ENCODE results near the gene MAP4K2. TPM values are rescaled to one million over a fixed set of nuclear protein-coding genes. Genes with fewer than 3 reads are reported as not detected.

MAP4K2 gene
- total RNA-seq, 1 donor from 2014 or later = 202 TPM

- H3K4me1 Mint-ChIP-seq (ENCODE audit: unreplicated experiment) = peaks cover 35% of the 10 kb centered on the region
- H3K9me3 Mint-ChIP-seq (ENCODE audit: unreplicated experiment) = no peaks in the 10 kb centered on the region
- peaks cover 31% of the 10 kb centered on the region for H3K36me3 Mint-ChIP-seq (ENCODE audit: low read depth, unreplicated experiment)
- peak within 1 kb of the TSS; percentile 99 for H3K27ac Mint-ChIP-seq (ENCODE audit: unreplicated experiment)
- peak; percentile 98 for DNase-seq (ENCODE audit: low spot score)
- TF ChIP-seq CTCF (IDR thresholded peaks at IDR 0.05; ENCODE audit: unreplicated experiment) = peak; percentile 11
- peak within 1 kb of the TSS; percentile 98 for H3K4me3 Mint-ChIP-seq (ENCODE audit: unreplicated experiment)
- H3K27me3 Mint-ChIP-seq (ENCODE audit: unreplicated experiment) = peaks cover 13% of the 10 kb centered on the region
Observed at GRCh38 chr11:64778473-64779298, 24.3 kb downstream of the MAP4K2 start, which contains the start of gene SF1. TSS of gene SF1 (minus strand) at chr11:64778542. CDS start at chr11:64778392, 150 bp downstream.

GRCh38 chr11:64778223-64778472 is 24.9 kb downstream of the MAP4K2 start:
- Mint-ChIP-seq H3K36me3 (ENCODE audit: low read depth, unreplicated experiment) (peaks cover 37% of the 10 kb centered on the region), H3K4me3 (ENCODE audit: unreplicated experiment) (no peak overlapping the region), H3K9me3 (ENCODE audit: unreplicated experiment) (no peaks in the 10 kb centered on the region), H3K4me1 (ENCODE audit: unreplicated experiment) (peaks cover 38% of the 10 kb centered on the region), H3K27ac (ENCODE audit: unreplicated experiment) (no peak overlapping the region), H3K27me3 (ENCODE audit: unreplicated experiment) (peaks cover 13% of the 10 kb centered on the region)
- no peak for TF ChIP-seq CTCF (IDR thresholded peaks at IDR 0.05; ENCODE audit: unreplicated experiment)
- DNase-seq (ENCODE audit: low spot score) = no peak

- Mint-ChIP-seq H3K9me3 (ENCODE audit: unreplicated experiment) (no peaks in the 10 kb centered on the region), H3K27me3 (ENCODE audit: unreplicated experiment) (peaks cover 13% of the 10 kb centered on the region), H3K36me3 (ENCODE audit: low read depth, unreplicated experiment) (peaks cover 42% of the 10 kb centered on the region), H3K27ac (ENCODE audit: unreplicated experiment) (peak overlapping the region; percentile 49), H3K4me1 (ENCODE audit: unreplicated experiment) (peaks cover 44% of the 10 kb centered on the region), H3K4me3 (ENCODE audit: unreplicated experiment) (peak overlapping the region; percentile 98)
- no peak for TF ChIP-seq CTCF (IDR thresholded peaks at IDR 0.05; ENCODE audit: unreplicated experiment)
- peak; percentile 76 for DNase-seq (ENCODE audit: low spot score)
Observed at GRCh38 chr11:64777449-64778222, 25.4 kb downstream of the MAP4K2 start.

GRCh38 chr11:64776875-64777274 is 26.1 kb downstream of the MAP4K2 start:
- Mint-ChIP-seq H3K4me3 (ENCODE audit: unreplicated experiment) (peak overlapping the region; percentile 98), H3K27ac (ENCODE audit: unreplicated experiment) (peak overlapping the region; percentile 49), H3K4me1 (ENCODE audit: unreplicated experiment) (peaks cover 50% of the 10 kb centered on the region), H3K9me3 (ENCODE audit: unreplicated experiment) (no peaks in the 10 kb centered on the region), H3K27me3 (ENCODE audit: unreplicated experiment) (peaks cover 13% of the 10 kb centered on the region), H3K36me3 (ENCODE audit: low read depth, unreplicated experiment) (peaks cover 49% of the 10 kb centered on the region)
- TF ChIP-seq CTCF (IDR thresholded peaks at IDR 0.05; ENCODE audit: unreplicated experiment) = no peak
- DNase-seq (ENCODE audit: low spot score) = no peak

- DNase-seq (ENCODE audit: low spot score) = no peak
- peaks cover 54% of the 10 kb centered on the region for H3K36me3 Mint-ChIP-seq (ENCODE audit: low read depth, unreplicated experiment)
- H3K9me3 Mint-ChIP-seq (ENCODE audit: unreplicated experiment) = no peaks in the 10 kb centered on the region
- no peak for TF ChIP-seq CTCF (IDR thresholded peaks at IDR 0.05; ENCODE audit: unreplicated experiment)
- H3K4me3 Mint-ChIP-seq (ENCODE audit: unreplicated experiment) = peak overlapping the region; percentile 98
- H3K27ac Mint-ChIP-seq (ENCODE audit: unreplicated experiment) = peak overlapping the region; percentile 49
- H3K27me3 Mint-ChIP-seq (ENCODE audit: unreplicated experiment) = peaks cover 13% of the 10 kb centered on the region
- H3K4me1 Mint-ChIP-seq (ENCODE audit: unreplicated experiment) = peaks cover 52% of the 10 kb centered on the region
Observed at GRCh38 chr11:64776425-64776824, 26.6 kb downstream of the MAP4K2 start.
